NCI-H1436 (cell line): ENCODE measurements around the gene TYW1B.
"Not testable (repeated sequence)": the region's sequence is repeated elsewhere in the genome, so short reads cannot be mapped to it uniquely, and the experiment has no call there.

Source experiments
- DNase-seq: peaks from one replicate; lab custom pipeline; 2025; lab: John Stamatoyannopoulos, UW

Gene TYW1B

DNA sequence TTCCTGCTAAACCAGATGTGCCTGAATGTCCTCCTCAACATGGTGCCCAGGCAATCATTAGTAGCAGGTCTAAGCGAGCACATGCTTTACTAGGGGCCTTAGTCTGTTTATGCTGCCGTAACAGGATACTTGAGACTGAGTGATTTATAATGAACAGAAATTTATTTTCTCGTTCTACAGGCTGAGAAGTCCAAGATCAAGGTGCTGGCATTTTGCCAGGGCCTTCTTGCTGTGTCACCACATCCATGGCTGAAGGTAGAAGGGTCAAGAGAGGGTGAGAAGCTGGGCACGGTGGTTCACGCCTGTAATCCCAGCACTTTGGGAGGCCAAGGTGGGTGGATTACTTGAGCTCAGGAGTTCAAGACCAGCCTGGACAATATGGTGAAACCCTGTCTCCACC lies 273.6 kb downstream of the TYW1B start:
- DNase-seq: not testable (repeated sequence)

DNA sequence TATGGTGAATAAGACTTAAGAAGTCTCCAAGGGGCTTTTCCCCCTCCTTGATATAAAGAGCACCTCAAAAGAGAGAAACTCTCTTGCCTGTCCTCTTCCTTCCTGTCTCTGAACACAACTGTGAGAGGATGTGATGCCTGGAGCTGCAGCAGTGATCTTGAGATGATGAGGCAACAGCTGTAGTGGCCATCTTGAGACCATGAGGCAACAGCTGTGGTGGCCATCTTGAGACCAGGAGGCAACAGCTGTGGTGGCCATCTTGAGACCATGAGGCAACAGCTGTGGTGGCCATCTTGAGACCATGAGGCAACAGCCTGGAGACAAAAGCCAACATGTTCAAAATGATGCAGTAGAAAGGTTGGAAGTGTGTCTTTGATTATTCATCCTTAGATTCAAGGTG lies 277.5 kb downstream of the TYW1B start:
- DNase-seq: not testable (repeated sequence)

DNA sequence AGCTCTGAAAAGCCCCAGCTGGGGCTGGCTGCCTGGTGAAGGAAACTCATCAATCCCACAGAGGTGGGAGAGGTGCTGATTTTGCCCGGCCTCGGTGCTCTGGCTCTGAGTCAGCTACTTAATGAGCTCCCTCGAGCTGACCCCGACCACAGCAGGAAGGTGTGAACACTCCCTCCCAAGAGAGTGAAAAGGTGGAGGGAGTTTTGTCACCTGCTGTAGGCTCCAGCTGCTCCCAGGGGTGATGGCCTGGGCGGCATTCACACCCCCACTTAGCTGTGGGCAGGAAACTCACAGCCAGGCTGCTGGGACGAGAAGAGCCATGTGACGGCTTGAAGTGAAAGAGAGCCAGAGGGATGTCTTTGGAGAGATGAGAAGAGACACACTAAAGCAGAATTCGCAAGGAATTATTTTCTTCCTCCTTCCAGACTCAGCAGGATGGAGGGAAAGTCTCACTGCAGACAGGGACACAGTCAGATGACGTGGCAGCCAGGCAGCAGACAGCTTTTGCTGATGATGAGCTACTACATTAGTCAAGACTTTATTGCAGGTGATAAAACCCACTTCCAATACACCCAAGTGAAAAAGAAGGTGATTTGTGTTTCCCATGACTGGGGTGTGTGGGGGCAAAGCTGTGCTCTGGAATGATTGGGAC lies 281.3 kb downstream of the TYW1B start:
- DNase-seq: not testable (repeated sequence)

DNA sequence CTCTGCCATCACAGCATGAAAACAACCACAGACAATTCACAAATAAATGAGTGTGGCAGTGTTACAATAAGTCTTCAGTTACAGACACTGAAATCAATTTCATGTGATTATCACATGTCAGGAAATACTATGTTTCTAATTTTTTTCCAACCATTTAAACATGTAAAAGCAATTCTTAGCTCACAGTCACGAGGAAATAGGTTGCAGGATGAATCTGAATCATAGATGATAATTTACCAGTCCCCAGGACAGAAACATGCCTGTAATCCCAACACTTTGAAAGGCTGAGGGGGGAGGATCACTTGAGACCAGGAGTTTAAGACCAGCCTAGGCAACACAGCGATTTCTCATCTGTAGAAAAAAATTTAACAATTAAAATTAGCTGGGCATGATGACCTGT lies 283.5 kb downstream of the TYW1B start:
- not testable (repeated sequence) for DNase-seq

DNA sequence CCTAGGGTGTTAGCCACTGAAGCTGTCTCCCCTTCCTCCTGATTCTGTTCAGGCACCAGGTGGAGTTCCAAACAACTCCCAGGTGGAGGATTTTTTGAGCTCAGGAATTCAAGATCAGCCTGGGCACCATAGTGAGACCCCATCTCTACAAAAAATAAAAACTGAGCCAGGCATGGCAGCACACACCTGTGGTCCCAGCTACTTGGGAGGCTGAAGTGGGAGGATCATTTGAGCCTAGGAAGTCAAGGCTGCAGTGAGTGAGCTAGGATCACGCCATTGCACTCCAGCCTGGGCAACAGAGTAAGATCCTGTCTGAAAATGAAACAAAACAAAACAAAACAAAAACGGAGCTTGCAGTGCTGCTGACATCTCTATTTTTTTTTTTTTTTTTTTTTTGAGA lies 287.1 kb downstream of the TYW1B start:
- DNase-seq: no peak

DNA sequence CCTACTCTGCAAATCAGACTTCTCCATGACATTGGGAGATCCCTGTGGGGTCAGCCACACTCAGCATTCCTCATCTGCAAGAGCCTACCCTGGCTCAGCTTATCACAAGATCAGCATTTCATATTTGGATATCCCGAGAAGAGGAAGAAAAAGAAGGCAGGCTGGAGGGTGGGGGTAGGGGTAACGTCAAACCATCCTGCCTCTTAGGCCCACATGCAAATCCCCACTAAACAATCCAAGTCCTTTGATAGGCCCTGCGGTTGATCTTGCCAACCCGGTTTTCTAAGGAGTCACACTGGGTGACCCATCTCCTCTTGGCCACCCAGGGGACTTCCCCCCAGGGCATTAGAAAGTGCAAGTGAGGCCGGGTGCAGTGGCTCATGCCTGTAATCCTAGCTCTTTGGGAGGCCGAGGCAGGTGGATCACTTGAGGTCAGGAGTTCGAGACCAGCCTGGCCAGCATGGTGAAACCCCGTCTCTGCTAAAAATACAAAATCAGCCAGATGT lies 287.8 kb downstream of the TYW1B start:
- DNase-seq: no peak

DNA sequence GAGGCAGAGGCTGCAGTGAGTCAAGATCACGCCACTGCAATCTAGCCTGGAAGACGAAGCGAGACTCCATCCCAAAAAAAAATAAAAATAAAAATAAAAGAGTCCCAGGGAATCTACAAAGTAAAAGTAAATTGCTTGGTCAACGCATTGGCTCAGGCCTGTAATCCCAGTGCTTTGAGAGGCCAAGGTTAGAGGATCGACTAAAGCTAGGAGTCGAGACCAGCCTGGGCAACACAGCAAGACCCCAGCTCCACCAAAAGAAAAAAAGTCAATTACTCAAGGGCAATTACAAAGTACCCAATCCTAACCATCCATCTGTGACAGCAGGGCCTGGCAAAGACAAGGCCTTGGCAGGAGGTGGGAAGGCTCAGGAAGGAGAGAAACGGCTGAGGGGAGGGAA lies 288.3 kb downstream of the TYW1B start:
- no peak for DNase-seq

DNA sequence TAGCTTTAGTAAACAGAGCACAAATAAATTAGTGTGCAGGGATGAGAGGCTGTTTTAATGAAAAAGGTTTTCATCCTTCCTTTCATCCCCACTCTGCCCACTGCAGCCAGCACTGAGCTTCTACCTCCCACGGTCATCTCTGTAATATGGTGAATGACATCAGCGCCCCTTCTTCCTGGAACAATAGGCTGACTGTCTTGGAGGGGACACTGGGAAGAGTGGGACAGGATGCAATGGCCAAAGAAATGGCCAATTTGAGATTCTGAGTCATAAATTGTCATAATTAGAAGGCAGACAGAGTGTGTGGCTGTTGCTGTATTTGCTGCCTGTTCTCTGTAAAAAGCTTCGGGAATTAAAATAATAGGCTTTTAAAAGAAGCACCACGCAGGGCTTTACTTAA lies 289.1 kb downstream of the TYW1B start:
- DNase-seq: no peak

DNA sequence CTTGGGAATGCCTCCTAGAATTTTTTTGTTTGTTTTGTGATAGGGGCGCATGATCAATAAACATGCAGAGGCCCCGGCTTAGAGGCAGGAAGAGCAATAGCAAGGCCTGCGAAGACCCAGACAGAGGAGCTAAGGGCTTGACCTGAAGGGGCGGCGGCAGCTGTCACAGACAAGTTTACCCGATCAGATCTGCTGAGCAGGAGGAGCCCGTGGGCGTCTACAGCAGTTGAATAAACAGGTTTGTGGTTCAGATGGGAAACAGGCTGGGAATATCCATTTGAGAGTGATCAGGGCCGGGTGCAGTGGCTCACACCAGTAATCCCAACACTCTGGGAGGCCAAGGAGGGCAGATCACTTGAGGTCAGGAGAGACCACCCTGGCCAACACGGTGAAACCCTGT lies 289.9 kb downstream of the TYW1B start:
- DNase-seq: no peak

DNA sequence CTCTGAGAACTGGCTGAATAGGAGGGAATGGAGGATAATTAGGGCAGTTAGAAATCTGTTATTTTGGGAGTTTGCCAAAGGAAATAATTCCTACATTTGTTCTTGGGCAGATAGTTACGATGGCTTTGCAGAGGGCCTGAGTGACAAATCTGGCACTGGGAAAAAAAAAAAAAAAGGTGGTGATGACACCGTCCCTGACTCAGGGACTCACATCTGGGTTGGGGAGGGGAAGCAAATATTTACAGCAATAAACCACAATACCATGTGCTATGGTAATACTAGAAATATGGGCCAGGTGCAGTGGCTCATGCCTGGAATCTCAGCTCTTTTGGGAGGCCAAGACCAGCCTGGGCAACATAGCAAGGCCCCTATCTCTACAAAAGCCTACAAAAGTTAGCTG lies 292.0 kb downstream of the TYW1B start:
- not testable (repeated sequence) for DNase-seq

DNA sequence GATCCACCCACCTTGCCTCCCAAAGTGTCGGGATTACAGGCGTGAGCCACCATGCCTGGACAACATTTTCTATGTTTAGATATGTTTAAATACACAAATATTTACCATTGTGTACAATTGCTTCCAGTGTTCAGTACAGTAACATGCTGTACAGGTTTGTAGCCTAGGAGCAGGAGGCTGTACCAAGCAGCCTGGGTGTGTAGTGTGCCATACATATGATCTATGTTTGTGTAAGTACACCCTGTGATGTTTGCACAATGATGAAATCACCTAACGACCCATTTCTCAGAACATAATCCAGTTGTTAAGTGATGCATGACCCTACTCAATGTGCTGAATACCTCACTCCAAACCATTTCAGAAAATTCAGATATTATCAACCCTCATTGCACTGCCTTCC lies 297.0 kb downstream of the TYW1B start:
- DNase-seq: not testable (repeated sequence)
